HEK293T (cell line): ENCODE results near the gene APBA3.

Experiments
- BHLHE40 ChIP-seq: fragments of 450-650 bp; IDR thresholded peaks from 2 replicates; pipeline ENCODE4 v1.6.1; 2016; ENCODE audit warnings: mild to moderate bottlenecking, moderate library complexity, borderline replicate concordance
- FOXA1 ChIP-seq: fragments of 450-650 bp; IDR thresholded peaks from 2 replicates; pipeline ENCODE4 v1.6.1; 2016; ENCODE audit warnings: mild to moderate bottlenecking
- L3MBTL2 ChIP-seq: fragments of 450-650 bp; conservative IDR thresholded peaks from 2 replicates; pipeline ENCODE4 v1.6.1; 2016; ENCODE audit warnings: mild to moderate bottlenecking
- LEF1 ChIP-seq: fragments of 450-650 bp; IDR thresholded peaks from 2 replicates; pipeline ENCODE4 v1.6.1; 2017; ENCODE audit warnings: mild to moderate bottlenecking, borderline replicate concordance
- SP1 ChIP-seq: fragments of 450-650 bp; IDR thresholded peaks from 2 replicates; pipeline ENCODE4 v1.6.1; 2017
- ZNF384 ChIP-seq: fragments of 450-650 bp; IDR thresholded peaks from 2 replicates; pipeline ENCODE4 v1.6.1; 2016

GRCh38 chr19:3766520-3766919 lies 5.0 kb upstream of the APBA3 start:
- TF ChIP-seq BHLHE40 (no peak), SP1 (no peak), ZNF384 (no peak), L3MBTL2 (no peak), LEF1 (no peak), FOXA1 (no peak)
